GM12878 (cell line): Measurements from ENCODE around the gene SNRNP200. TPM values are rescaled to one million over a fixed set of nuclear protein-coding genes. Genes with fewer than 3 reads are reported as not detected.
"Not testable (repeated sequence)": the region's sequence is repeated elsewhere in the genome, so short reads cannot be mapped to it uniquely, and the experiment has no call there.

Experiments
- ATAC-seq: fragments of 200-7000 bp; cut with Tn5 transposase; 3 replicates; pipeline ENCODE4 v1.9.1; 2020; ENCODE audit warnings: mild to moderate bottlenecking, moderate library complexity
- BruUV-seq: library from RNA; stranded (reverse); fragments of 400-500 nt; replicated peaks from 2 replicates; lab custom pipeline; 2021; lab: Mats Ljungman, UMichigan
- CTCF ChIA-PET: fragments of 300-600 bp; sonication (Branson Sonifier 250); formaldehyde crosslinking; extraction: SDS; loops from one replicate; lab custom pipeline; 2021; ENCODE audit warnings: inconsistent platforms; lab: Yijun Ruan, JAX
- POLR2A ChIA-PET: fragments of 350-600 bp; formaldehyde crosslinking; extraction: SDS; loops from one replicate; lab custom pipeline; 2021; ENCODE audit warnings: inconsistent platforms; lab: Charles Lee
- RAD21 ChIA-PET: fragments of 300-600 bp; sonication (Branson Sonifier 250); formaldehyde crosslinking; loops from one replicate; lab custom pipeline; 2023; ENCODE audit warnings: antibody characterized with exemption; ENCODE audit not compliant: unreplicated experiment; lab: Charles Lee
- SMC1A ChIA-PET: fragments of 300-600 bp; sonication (Branson Sonifier 250); formaldehyde crosslinking; loops from one replicate; lab custom pipeline; 2023; ENCODE audit not compliant: unreplicated experiment, uncharacterized antibody; lab: Charles Lee
- DNase-seq: peaks from one replicate; pipeline ENCODE4 v3.0.0-alpha.2; 2011; ENCODE audit warnings: low read depth, low spot score
- FAIRE-seq: peaks from 3 replicates; lab custom pipeline; 2011; peaks lifted over from hg19 to GRCh38; lab: Jason Lieb, UNC
- H2AFZ ChIP-seq: 2 replicates; pipeline ENCODE4 v1.6.0; 2011; ENCODE audit warnings: low read depth, low read length, control low read depth; ENCODE audit not compliant: control insufficient read depth
- H3K27ac ChIP-seq: 2 replicates; pipeline ENCODE4 v1.5.1; 2011; ENCODE audit warnings: control low read depth; ENCODE audit not compliant: control insufficient read depth, insufficient read depth
- H3K27me3 ChIP-seq, 2 experiments: replicated peaks in 1 of 2; 2 replicates each; pipeline versions ENCODE4 v1.6.0 to v1.6.1; 2011; ENCODE audit warnings: low read length in 1 of 2; ENCODE audit not compliant: control insufficient read depth in 2 of 2, insufficient read depth in 2 of 2
- H3K36me3 ChIP-seq, 2 experiments: 2 replicates each; pipeline ENCODE4 v1.5.1; 2011; ENCODE audit warnings: low read length in 1 of 2; ENCODE audit not compliant: control insufficient read depth in 2 of 2, insufficient read depth in 2 of 2
- H3K4me1 ChIP-seq: 2 replicates; pipeline ENCODE4 v1.6.1; 2011; ENCODE audit warnings: mild to moderate bottlenecking, low read length, moderate library complexity, mixed read lengths; ENCODE audit not compliant: control insufficient read depth, insufficient read depth
- H3K4me2 ChIP-seq: 2 replicates; pipeline ENCODE4 v1.6.0; 2011; ENCODE audit warnings: control low read depth; ENCODE audit not compliant: control insufficient read depth, insufficient read depth
- H3K4me3 ChIP-seq: fragments of 200-600 bp; sonication (generic); 2 replicates; pipeline ENCODE4 v1.5.1; 2016
- H3K79me2 ChIP-seq: 2 replicates; pipeline ENCODE4 v1.6.0; 2011; ENCODE audit warnings: low read length; ENCODE audit not compliant: control insufficient read depth, insufficient read depth
- H3K9ac ChIP-seq: 2 replicates; pipeline ENCODE4 v1.8.0; 2011; ENCODE audit warnings: low read length, control low read depth, mixed read lengths; ENCODE audit not compliant: control insufficient read depth, insufficient read depth
- H3K9me3 ChIP-seq: replicated peaks from 3 replicates; pipeline ENCODE4 v1.5.1; 2011; ENCODE audit warnings: mild to moderate bottlenecking, low read length; ENCODE audit not compliant: control insufficient read depth, insufficient read depth
- H4K20me1 ChIP-seq: 2 replicates; pipeline ENCODE4 v1.6.0; 2011; ENCODE audit not compliant: control insufficient read depth, insufficient read depth
- EP300 ChIP-seq, 2 experiments: fragments of 150-350 bp in 1 of 2; IDR thresholded peaks; 2 replicates each; pipeline ENCODE4 v1.6.1; 2011 to 2012; ENCODE audit warnings: low read depth in 2 of 2, low read length in 2 of 2, borderline replicate concordance in 1 of 2, improper control_type of control experiment in 1 of 2, inconsistent platforms in 1 of 2; ENCODE audit not compliant: control insufficient read depth in 1 of 2
- GATAD2B ChIP-seq: fragments of 450-650 bp; conservative IDR thresholded peaks from 2 replicates; pipeline ENCODE4 v1.6.1; 2017; ENCODE audit warnings: low read depth, mild to moderate bottlenecking, moderate library complexity
- LARP7 ChIP-seq: fragments of 450-650 bp; IDR thresholded peaks from 2 replicates; pipeline ENCODE4 v1.6.1; 2017; ENCODE audit warnings: mild to moderate bottlenecking
- MXI1 ChIP-seq: fragments of 150-350 bp; IDR thresholded peaks from 2 replicates; pipeline ENCODE4 v1.6.1; 2011; ENCODE audit warnings: low read depth, mild to moderate bottlenecking, inconsistent platforms, low read length, improper control_type of control experiment
- NR2C2 ChIP-seq: IDR thresholded peaks from 2 replicates; pipeline ENCODE4 v1.6.1; 2011; ENCODE audit warnings: borderline replicate concordance, low read depth; ENCODE audit not compliant: control insufficient read depth, insufficient read length
- RAD21 ChIP-seq: IDR thresholded peaks from 2 replicates; pipeline ENCODE4 v1.6.1; 2011; ENCODE audit warnings: mild to moderate bottlenecking, low read depth, low read length, moderate library complexity; ENCODE audit not compliant: insufficient read depth
- RCOR1 ChIP-seq: conservative IDR thresholded peaks from 2 replicates; pipeline ENCODE4 v1.6.1; 2012; ENCODE audit warnings: low read depth, low read length, improper control_type of control experiment
- SUZ12 ChIP-seq: fragments of 200-600 bp; sonication (generic); IDR thresholded peaks from one replicate; pipeline ENCODE4 v1.6.1; 2018; ENCODE audit warnings: antibody characterized with exemption, mild to moderate bottlenecking; ENCODE audit not compliant: unreplicated experiment
- TCF3 ChIP-seq: IDR thresholded peaks from 2 replicates; pipeline ENCODE4 v1.6.1; 2012; ENCODE audit warnings: low read depth, mild to moderate bottlenecking, low read length, borderline replicate concordance; ENCODE audit not compliant: insufficient read depth
- YBX1 ChIP-seq: fragments of 450-650 bp; IDR thresholded peaks from 2 replicates; pipeline ENCODE4 v1.6.1; 2016; ENCODE audit warnings: antibody characterized with exemption
- YY1 ChIP-seq: IDR thresholded peaks from 2 replicates; pipeline ENCODE4 v1.6.1; 2011; ENCODE audit warnings: low read depth, mild to moderate bottlenecking, low read length
- ZNF217 ChIP-seq: fragments of 450-650 bp; IDR thresholded peaks from 2 replicates; pipeline ENCODE4 v1.6.1; 2017; ENCODE audit warnings: antibody characterized with exemption, mild to moderate bottlenecking
- ZNF384 ChIP-seq: IDR thresholded peaks from 2 replicates; pipeline ENCODE4 v1.6.1; 2012; ENCODE audit warnings: low read depth, mild to moderate bottlenecking, low read length, improper control_type of control experiment, borderline replicate concordance
- WGBS: methylation state at CpG from one replicate; pipeline ENCODE4 v1.1.6; 2016; ENCODE audit warnings: low lambda C conversion rate; ENCODE audit not compliant: insufficient replicate concordance, insufficient coverage; ENCODE audit errors: missing lambda C conversion rate; 5-methylcytosine and 5-hydroxymethylcytosine counted together
- in situ Hi-C: fragments of 300-500 bp; cut with MboI; formaldehyde crosslinking; loops from 9 replicates; pipeline ENCODE4 v1.14.3; 2018; ENCODE audit warnings: mixed read lengths
- intact Hi-C: fragments of 100-400 bp; cut with micrococcal nuclease; formaldehyde crosslinking; loops from one replicate; pipeline ENCODE4 v1.14.2; 2022; ENCODE audit not compliant: unreplicated experiment
- polyA plus RNA-seq, 11 experiments: library from polyadenylated mRNA; depleted of rRNA in 4 of 11; unstranded in 6 of 11; stranded (reverse) in 5 of 11; fragments of >200 nt; fragmentation: Nextera tagmentation in 4 of 11; fragmentation: Illumina TruSeq in 1 of 11; extraction: Ambion mirVana in 4 of 11; extraction: Trizol in 1 of 11; gene quantifications; 1 replicate in 1 of 11; 2 replicates in 10 of 11; pipeline versions ENCODE4 v1.2.1 to v1.2.3, GENCODE V29; 2011 to 2016; ENCODE audit warnings: inconsistent platforms in 2 of 11, missing spikeins in 2 of 11, low read depth in 1 of 11
- total RNA-seq, 4 experiments: library from RNA; depleted of rRNA in 3 of 4; stranded (reverse); fragments of >200 nt in 3 of 4; fragmentation: Illumina TruSeq in 1 of 4; extraction: Trizol in 1 of 4; gene quantifications; 2 replicates each; pipeline versions ENCODE4 v1.2.1 to v1.2.3, GENCODE V29; 2013 to 2021
- TF ChIP-seq, protein P1 (sequence below): IDR thresholded peaks from 2 replicates; pipeline ENCODE4 v1.6.1; 2012; ENCODE audit warnings: low read depth, low read length, improper control_type of control experiment
- TF ChIP-seq, protein P2 (sequence below): fragments of 450-650 bp; IDR thresholded peaks from 2 replicates; pipeline ENCODE4 v1.6.1; 2014; ENCODE audit warnings: mild to moderate bottlenecking
- TF ChIP-seq, protein P3 (sequence below): IDR thresholded peaks from 2 replicates; pipeline ENCODE4 v1.6.1; 2011; ENCODE audit warnings: low read depth, low read length, improper control_type of control experiment, borderline replicate concordance

Gene SNRNP200
- total and polyA plus RNA-seq, 10 of the 15 experiments (the other 5 are each of a cell fraction or from before 2014, with no cell fraction given): 59.2 to 176 (median 106) TPM

DNA sequence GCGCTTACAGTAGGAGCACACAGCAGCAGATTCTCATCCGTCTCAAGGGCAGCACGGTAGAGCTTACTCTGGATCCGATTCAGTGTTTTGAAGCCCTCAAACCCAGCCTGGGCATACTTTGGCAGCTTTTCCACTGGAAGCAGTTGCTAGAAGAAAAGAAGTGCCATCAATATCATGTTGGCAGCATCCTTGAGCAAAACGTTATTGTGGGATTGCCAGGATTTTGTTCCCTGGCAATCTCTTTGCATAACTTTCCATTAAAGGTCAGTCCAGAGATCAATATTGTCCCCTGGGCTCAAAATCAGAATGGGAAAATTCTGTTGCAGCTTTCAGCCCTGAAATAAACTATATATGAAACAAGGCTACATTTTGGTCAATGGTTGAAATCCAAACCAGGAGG is 8.4 kb downstream of the SNRNP200 start:
- in situ Hi-C loops: no loop called here
- CTCF ChIA-PET: no interaction called here

DNA sequence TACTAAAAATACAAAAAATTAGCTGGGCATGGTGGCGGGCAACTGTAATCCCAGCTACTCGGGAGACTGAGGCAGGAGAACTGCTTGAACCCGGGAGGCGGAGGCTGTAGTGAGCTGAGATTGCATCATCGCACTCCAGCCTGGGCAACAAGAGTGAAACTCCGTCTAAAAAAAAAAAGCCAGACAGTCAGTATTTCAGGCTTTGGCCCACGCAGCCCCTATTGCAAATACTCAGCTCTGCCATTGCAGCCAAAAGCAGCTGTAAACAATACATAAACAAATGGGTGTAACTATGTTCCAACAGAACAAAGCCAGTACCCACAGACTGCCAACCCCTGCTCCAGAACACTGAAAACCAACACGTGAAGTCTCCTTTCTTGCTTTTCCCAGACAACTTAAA is 11.1 kb downstream of the SNRNP200 start:
- H3K36me3 ChIP-seq: peaks cover 42 to 67% of the 10 kb centered on the region in 2 experiments
- H3K9ac ChIP-seq, in situ Hi-C loops, H3K9me3 ChIP-seq, H2AFZ ChIP-seq, H3K4me1 ChIP-seq, H3K79me2 ChIP-seq, DNase-seq, BruUV-seq, FAIRE-seq, intact Hi-C loops, H3K4me2 ChIP-seq, H3K4me3 ChIP-seq, H4K20me1 ChIP-seq, ATAC-seq, RAD21 ChIA-PET, H3K27ac ChIP-seq, H3K27me3 ChIP-seq: not testable (repeated sequence)
- WGBS: 96% methylated on average over 8 of the region's 8 CpGs
- ChIA-PET CTCF (interaction anchor here (0.6 kb wide), 1 partner anchor 77 kb away, joined by 3 read pairs; no protein-coding TSS in a partner anchor), POLR2A (interaction anchor here (0.7 to 1.0 kb wide), 2 partner anchors 10 to 51 kb away, joined by 3 to 4 read pairs; no protein-coding TSS in a partner anchor), SMC1A (interaction anchor here (1.0 to 1.2 kb wide), 2 partner anchors 11 to 27 kb away, joined by 3 to 4 read pairs; partner anchors contain the start of gene SNRNP200)

More for the DNA sequence above, 8.4 kb downstream of the SNRNP200 start:
- Histone ChIP-seq H3K4me3 (no peak overlapping the region), H3K27ac (no peak overlapping the region), H3K9ac (no peak overlapping the region), H3K4me2 (no peak overlapping the region), H3K79me2 (peaks cover 5% of the 10 kb centered on the region), H3K4me1 (no peaks in the 10 kb centered on the region), H4K20me1 (no peaks in the 10 kb centered on the region), H3K27me3 (no peaks in the 10 kb centered on the region), H3K9me3 (no peaks in the 10 kb centered on the region), H2AFZ (no peak overlapping the region), H3K36me3 (peaks cover 27 to 52% of the 10 kb centered on the region in 2 experiments)
- FAIRE-seq: no peak
- ATAC-seq: no peak
- POLR2A ChIA-PET: no interaction called here
- RAD21 ChIA-PET: interaction anchor here (1.5 kb wide), 1 partner anchor 44 kb away, joined by 3 read pairs; no protein-coding TSS in a partner anchor
- DNase-seq: no peak
- intact Hi-C loops: no loop called here
- TF ChIP-seq TCF3 (no peak), ZNF217 (no peak), RCOR1 (no peak), MXI1 (no peak), EP300 (IDR thresholded peaks at IDR 0.05; ENCODE audit: borderline replicate concordance in 1 of 2, control insufficient read depth in 1 of 2, low read depth in 2 of 2, low read length in 2 of 2) (no peak), SUZ12 (no peak), NR2C2 (no peak), YBX1 (no peak), RAD21 (no peak), LARP7 (no peak), ZNF384 (no peak), GATAD2B (no peak), YY1 (no peak)
- TF ChIP-seq, protein P1, sequence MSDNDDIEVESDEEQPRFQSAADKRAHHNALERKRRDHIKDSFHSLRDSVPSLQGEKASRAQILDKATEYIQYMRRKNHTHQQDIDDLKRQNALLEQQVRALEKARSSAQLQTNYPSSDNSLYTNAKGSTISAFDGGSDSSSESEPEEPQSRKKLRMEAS: no peak
- TF ChIP-seq, protein P2, sequence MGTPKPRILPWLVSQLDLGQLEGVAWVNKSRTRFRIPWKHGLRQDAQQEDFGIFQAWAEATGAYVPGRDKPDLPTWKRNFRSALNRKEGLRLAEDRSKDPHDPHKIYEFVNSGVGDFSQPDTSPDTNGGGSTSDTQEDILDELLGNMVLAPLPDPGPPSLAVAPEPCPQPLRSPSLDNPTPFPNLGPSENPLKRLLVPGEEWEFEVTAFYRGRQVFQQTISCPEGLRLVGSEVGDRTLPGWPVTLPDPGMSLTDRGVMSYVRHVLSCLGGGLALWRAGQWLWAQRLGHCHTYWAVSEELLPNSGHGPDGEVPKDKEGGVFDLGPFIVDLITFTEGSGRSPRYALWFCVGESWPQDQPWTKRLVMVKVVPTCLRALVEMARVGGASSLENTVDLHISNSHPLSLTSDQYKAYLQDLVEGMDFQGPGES: no peak
- TF ChIP-seq, protein P3, sequence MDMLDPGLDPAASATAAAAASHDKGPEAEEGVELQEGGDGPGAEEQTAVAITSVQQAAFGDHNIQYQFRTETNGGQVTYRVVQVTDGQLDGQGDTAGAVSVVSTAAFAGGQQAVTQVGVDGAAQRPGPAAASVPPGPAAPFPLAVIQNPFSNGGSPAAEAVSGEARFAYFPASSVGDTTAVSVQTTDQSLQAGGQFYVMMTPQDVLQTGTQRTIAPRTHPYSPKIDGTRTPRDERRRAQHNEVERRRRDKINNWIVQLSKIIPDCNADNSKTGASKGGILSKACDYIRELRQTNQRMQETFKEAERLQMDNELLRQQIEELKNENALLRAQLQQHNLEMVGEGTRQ: no peak
- BruUV-seq: no TSS peak
- SMC1A ChIA-PET: no interaction called here
- 88% methylated on average over 5 of the region's 5 CpGs for WGBS
